Ureter (tissue), 1 donor: ENCODE data around the gene KANK4. TPM values are rescaled to one million over a fixed set of nuclear protein-coding genes. Genes with fewer than 3 reads are reported as not detected.

Experiments
- DNase-seq: peaks from one replicate; pipeline ENCODE4 v3.0.0-alpha.2; 2020; ENCODE audit warnings: low spot score
- total RNA-seq: library from RNA; stranded (reverse); gene quantifications from one replicate; pipeline ENCODE4 v1.2.4, GENCODE V29; 2023
- donor health status: DM: yes; HTN: yes; CAD: no.

The KANK4 gene
- total RNA-seq: 0.13 TPM

- no peak for DNase-seq
These were observed at the start of gene KANK4 for GRCh38 chr1:62318756-62319544. TSS of gene KANK4 (minus strand) at chr1:62319434. CDS start at chr1:62281564, 37,870 bp downstream.

GRCh38 chr1:62368989-62369388 is 49.8 kb upstream of the KANK4 start:
- no peak for DNase-seq

GRCh38 chr1:62367005-62367557 is 47.8 kb upstream of the KANK4 start:
- no peak for DNase-seq

- no peak for DNase-seq
These were observed 45.5 kb upstream of the KANK4 start for GRCh38 chr1:62364721-62365120.

GRCh38 chr1:62362926-62363325 is 43.7 kb upstream of the KANK4 start:
- no peak for DNase-seq

GRCh38 chr1:62362061-62362917 is 43.1 kb upstream of the KANK4 start:
- no peak for DNase-seq

GRCh38 chr1:62361431-62361830 is 42.2 kb upstream of the KANK4 start:
- DNase-seq: no peak

GRCh38 chr1:62358665-62359373 is 39.6 kb upstream of the KANK4 start:
- DNase-seq: no peak

- DNase-seq: no peak
These were observed 38.7 kb upstream of the KANK4 start for GRCh38 chr1:62357916-62358315.

GRCh38 chr1:62356257-62356835 is 37.1 kb upstream of the KANK4 start:
- no peak for DNase-seq

GRCh38 chr1:62355095-62355494 is 35.9 kb upstream of the KANK4 start:
- no peak for DNase-seq

- DNase-seq: no peak
These were observed 34.6 kb upstream of the KANK4 start for GRCh38 chr1:62353853-62354252.

- no peak for DNase-seq
These were observed 33.2 kb upstream of the KANK4 start for GRCh38 chr1:62352387-62352786.

GRCh38 chr1:62349470-62350233 is 30.4 kb upstream of the KANK4 start:
- DNase-seq: no peak

GRCh38 chr1:62346886-62347285 is 27.7 kb upstream of the KANK4 start:
- DNase-seq: no peak

GRCh38 chr1:62343911-62344310 is 24.7 kb upstream of the KANK4 start:
- DNase-seq: no peak

- DNase-seq: no peak
These were observed 23.0 kb upstream of the KANK4 start for GRCh38 chr1:62342270-62342669.

- DNase-seq: no peak
These were observed 22.4 kb upstream of the KANK4 start for GRCh38 chr1:62341615-62342014.

GRCh38 chr1:62341089-62341488 is 21.9 kb upstream of the KANK4 start:
- DNase-seq: no peak

GRCh38 chr1:62337706-62338631 is 18.7 kb upstream of the KANK4 start:
- no peak for DNase-seq
